Parathyroid adenoma (tissue), 2 donors: Measurements from ENCODE around the gene RBMS1.
"Not testable (repeated sequence)": the region's sequence is repeated elsewhere in the genome, so short reads cannot be mapped to it uniquely, and the experiment has no call there.

ENCODE experiments used
- H2AFZ ChIP-seq: fragments of 300-600 bp; sonication (generic); one replicate; pipeline ENCODE4 v1.7.0; 2017; ENCODE audit warnings: antibody characterized with exemption, mild to moderate bottlenecking
- H3K27ac ChIP-seq: fragments of 300-600 bp; sonication (generic); one replicate; pipeline ENCODE4 v1.7.0; 2017
- H3K27me3 ChIP-seq: fragments of 300-600 bp; sonication (generic); one replicate; pipeline ENCODE4 v1.7.0; 2017; ENCODE audit warnings: low read length; ENCODE audit not compliant: control insufficient read depth, insufficient read depth
- H3K36me3 ChIP-seq: fragments of 300-600 bp; sonication (generic); one replicate; pipeline ENCODE4 v1.7.0; 2017; ENCODE audit warnings: low read length; ENCODE audit not compliant: control insufficient read depth, insufficient read depth
- H3K4me1 ChIP-seq: fragments of 300-600 bp; sonication (generic); one replicate; pipeline ENCODE4 v1.7.0; 2017; ENCODE audit warnings: control low read depth
- H3K4me2 ChIP-seq: fragments of 300-600 bp; sonication (generic); one replicate; pipeline ENCODE4 v1.7.0; 2017; ENCODE audit warnings: low read length
- H3K4me3 ChIP-seq: fragments of 300-600 bp; sonication (generic); one replicate; pipeline ENCODE4 v1.7.0; 2017; ENCODE audit warnings: low read depth, low read length
- H3K79me2 ChIP-seq: fragments of 300-600 bp; sonication (generic); one replicate; pipeline ENCODE4 v1.7.0; 2017; ENCODE audit warnings: control low read depth
- H3K9ac ChIP-seq: fragments of 300-600 bp; sonication (generic); one replicate; pipeline ENCODE4 v1.7.0; 2017; ENCODE audit warnings: mild to moderate bottlenecking
- H3K9me3 ChIP-seq: fragments of 300-600 bp; sonication (generic); one replicate; pipeline ENCODE4 v1.7.0; 2017; ENCODE audit warnings: low read length; ENCODE audit not compliant: control insufficient read depth
- TF ChIP-seq, protein P1 (sequence below): fragments of 300-600 bp; sonication (generic); IDR thresholded peaks from one replicate; pipeline ENCODE4 v1.7.0; 2017; ENCODE audit warnings: antibody characterized with exemption, mild to moderate bottlenecking
- donor health status: primary hyperparathyroidism.

The RBMS1 gene

DNA sequence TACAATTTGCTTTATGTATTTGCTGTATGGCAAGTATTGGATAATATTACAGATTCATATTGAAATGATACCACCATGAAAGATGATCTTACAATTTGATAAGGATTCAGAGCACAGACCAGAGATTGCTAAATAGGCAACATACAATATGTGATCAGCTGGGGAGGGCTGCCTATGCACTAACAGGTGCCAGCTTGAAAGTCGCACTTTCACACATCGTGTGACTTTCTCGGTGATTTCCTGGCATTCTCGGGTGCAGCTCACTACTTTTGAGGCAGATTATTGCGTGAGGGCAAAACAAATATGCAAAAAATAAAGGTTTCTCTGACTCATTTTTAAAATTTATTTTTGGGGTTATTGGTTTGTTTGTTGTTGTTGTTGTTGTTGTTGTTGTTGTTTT lies 36.0 kb downstream of the RBMS1 start:
- peaks cover 68% of the 10 kb centered on the region for H3K79me2 ChIP-seq
- TF ChIP-seq, protein P1, sequence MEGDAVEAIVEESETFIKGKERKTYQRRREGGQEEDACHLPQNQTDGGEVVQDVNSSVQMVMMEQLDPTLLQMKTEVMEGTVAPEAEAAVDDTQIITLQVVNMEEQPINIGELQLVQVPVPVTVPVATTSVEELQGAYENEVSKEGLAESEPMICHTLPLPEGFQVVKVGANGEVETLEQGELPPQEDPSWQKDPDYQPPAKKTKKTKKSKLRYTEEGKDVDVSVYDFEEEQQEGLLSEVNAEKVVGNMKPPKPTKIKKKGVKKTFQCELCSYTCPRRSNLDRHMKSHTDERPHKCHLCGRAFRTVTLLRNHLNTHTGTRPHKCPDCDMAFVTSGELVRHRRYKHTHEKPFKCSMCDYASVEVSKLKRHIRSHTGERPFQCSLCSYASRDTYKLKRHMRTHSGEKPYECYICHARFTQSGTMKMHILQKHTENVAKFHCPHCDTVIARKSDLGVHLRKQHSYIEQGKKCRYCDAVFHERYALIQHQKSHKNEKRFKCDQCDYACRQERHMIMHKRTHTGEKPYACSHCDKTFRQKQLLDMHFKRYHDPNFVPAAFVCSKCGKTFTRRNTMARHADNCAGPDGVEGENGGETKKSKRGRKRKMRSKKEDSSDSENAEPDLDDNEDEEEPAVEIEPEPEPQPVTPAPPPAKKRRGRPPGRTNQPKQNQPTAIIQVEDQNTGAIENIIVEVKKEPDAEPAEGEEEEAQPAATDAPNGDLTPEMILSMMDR = no peak
- H3K9ac ChIP-seq = no peak overlapping the region
- H3K27me3 ChIP-seq = no peaks in the 10 kb centered on the region
- peaks cover 46% of the 10 kb centered on the region for H3K4me1 ChIP-seq
- no peak overlapping the region for H3K27ac ChIP-seq
- no peak overlapping the region for H3K4me2 ChIP-seq
- H2AFZ ChIP-seq = no peak overlapping the region
- H3K36me3 ChIP-seq = no peaks in the 10 kb centered on the region
- H3K9me3 ChIP-seq = no peaks in the 10 kb centered on the region
- H3K4me3 ChIP-seq = no peak overlapping the region

DNA sequence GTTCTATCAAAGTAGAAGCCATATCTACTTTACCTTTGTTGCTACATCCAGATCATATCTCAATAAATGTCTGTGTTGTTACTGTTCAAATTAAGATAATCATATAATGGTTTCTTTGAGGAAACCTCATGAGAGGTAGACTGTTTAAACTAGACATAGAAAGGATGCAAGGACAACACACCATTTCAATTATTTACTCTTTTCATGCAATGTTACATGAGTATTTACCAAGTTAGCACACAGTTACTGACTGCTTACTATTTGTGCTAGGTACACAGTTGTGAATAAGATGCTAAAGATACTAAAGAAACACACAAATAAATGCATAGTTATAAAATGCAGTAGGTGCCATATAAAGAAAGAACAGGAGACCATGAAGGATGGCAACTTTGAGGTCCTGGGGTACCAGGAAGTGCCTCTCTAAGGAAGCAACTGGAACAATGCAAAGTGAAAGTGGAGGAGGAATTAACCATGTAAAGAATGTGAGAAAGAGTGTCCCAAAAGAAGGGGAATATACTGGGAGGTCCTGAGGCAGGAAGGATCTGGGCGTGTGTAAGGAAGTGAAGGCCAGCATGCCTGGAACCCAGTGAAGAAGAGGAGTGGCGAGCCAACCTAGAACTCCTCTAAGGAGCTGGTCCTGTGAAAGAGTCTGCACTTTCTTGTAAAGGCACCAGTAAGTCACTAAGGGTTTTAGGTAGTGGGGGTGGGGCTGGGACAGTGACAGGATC lies 39.4 kb downstream of the RBMS1 start:
- Histone ChIP-seq H3K4me2 (no peak overlapping the region), H3K4me3 (no peak overlapping the region), H3K4me1 (peaks cover 37% of the 10 kb centered on the region), H3K27ac (no peak overlapping the region), H3K9me3 (no peaks in the 10 kb centered on the region), H3K27me3 (no peaks in the 10 kb centered on the region), H3K36me3 (no peaks in the 10 kb centered on the region), H3K79me2 (peaks cover 53% of the 10 kb centered on the region), H2AFZ (no peak overlapping the region), H3K9ac (no peak overlapping the region)
- TF ChIP-seq, protein P1 = no peak

DNA sequence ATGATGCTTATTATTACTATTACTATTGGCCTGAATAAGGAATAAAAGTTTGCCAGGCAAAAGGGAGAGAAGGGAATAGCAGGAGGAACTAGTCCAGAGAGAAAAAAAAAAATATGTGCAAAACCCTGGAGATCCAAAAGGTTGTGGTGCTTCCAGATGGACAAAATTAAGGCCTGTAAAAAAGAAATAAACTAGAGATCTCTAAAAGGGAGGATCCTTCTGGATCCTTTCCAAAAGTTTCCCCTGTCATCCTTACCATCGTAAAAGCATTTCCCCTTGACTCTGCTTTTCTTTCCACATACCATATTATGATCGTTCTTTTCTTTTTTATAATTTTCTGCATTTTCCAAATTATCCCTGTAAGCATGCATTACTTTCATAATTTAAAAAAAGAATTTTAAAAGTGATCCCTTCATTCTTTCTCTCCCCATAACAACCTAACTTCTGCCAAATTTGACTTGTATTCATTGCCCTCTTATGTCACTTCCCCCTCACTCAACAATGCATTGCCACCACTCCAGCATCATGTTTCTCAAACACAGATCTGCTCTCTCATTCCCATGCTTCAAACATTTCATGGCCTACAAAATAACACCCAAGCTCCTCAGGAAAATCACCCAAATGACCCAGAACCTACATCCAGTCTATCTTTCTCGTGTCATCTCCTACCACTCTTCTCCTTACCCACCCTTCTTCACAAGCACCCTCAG lies 40.3 kb downstream of the RBMS1 start:
- Histone ChIP-seq H3K36me3 (no peaks in the 10 kb centered on the region), H3K27me3 (no peaks in the 10 kb centered on the region), H3K27ac (no peak overlapping the region), H3K9me3 (no peaks in the 10 kb centered on the region), H3K4me2 (no peak overlapping the region), H3K4me1 (peaks cover 37% of the 10 kb centered on the region), H3K4me3 (no peak overlapping the region), H2AFZ (no peak overlapping the region), H3K79me2 (peaks cover 47% of the 10 kb centered on the region), H3K9ac (no peak overlapping the region)
- TF ChIP-seq, protein P1 = no peak

DNA sequence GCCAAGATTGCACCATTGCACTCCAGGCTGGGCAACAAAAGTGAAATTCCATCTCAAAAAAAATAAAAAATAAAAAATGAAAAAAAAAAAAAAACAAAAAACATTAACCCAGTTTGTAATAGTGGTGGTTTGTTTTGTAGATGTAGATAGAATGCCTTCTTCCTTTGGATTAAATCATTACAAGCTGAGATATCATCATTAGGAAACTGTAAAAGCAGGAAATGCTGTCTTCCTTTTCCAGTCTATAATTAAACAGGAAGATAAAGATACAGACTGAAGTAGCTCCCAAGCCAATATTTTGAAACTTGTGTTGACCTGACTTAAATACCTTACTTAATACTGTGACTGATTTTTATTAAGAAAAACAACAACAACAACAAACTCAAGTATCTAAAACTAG lies 43.1 kb downstream of the RBMS1 start:
- no peaks in the 10 kb centered on the region for H3K36me3 ChIP-seq
- H2AFZ ChIP-seq = no peak overlapping the region
- no peak overlapping the region for H3K4me2 ChIP-seq
- H3K9ac ChIP-seq = no peak overlapping the region
- H3K9me3 ChIP-seq = no peaks in the 10 kb centered on the region
- H3K79me2 ChIP-seq = peaks cover 31% of the 10 kb centered on the region
- H3K4me1 ChIP-seq = peaks cover 40% of the 10 kb centered on the region
- no peaks in the 10 kb centered on the region for H3K27me3 ChIP-seq
- no peak overlapping the region for H3K27ac ChIP-seq
- H3K4me3 ChIP-seq = no peak overlapping the region
- TF ChIP-seq, protein P1 = no peak

DNA sequence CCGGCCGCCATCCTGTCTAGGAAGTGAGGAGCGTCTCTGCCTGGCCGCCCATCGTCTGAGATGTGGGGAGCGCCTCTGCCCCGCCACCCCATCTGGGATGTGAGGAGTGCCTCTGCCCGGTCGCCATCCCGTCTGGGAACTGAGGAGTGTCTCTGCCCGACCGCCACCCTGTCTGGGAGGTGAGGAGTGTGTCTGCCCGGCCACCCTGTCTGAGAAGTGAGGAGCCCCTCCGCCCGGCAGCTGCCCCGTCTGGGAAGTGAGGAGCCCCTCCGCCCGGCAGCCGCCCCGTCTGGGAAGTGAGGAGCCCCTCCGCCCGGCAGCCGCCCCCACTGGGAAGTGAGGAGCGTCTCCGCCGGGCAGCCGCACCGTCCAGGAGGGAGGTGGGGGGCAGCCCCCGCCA lies 44.8 kb downstream of the RBMS1 start:
- not testable (repeated sequence) for H3K9ac ChIP-seq
- peaks cover 30% of the 10 kb centered on the region for H3K4me1 ChIP-seq
- H3K79me2 ChIP-seq = peaks cover 25% of the 10 kb centered on the region

More for the DNA sequence above, 44.8 kb downstream of the RBMS1 start:
- H2AFZ ChIP-seq, H3K27me3 ChIP-seq, H3K4me3 ChIP-seq, H3K4me2 ChIP-seq, H3K36me3 ChIP-seq, H3K9me3 ChIP-seq, H3K27ac ChIP-seq: not testable (repeated sequence)
